A549 (cell line): ENCODE results near the gene AKAP9. TPM values are rescaled to one million over a fixed set of nuclear protein-coding genes. Genes with fewer than 3 reads are reported as not detected.

ENCODE experiments used
- ATAC-seq, 2 experiments: fragments of 200-7000 bp in 1 of 2; fragments of >200 bp in 1 of 2; cut with Nextera tagmentation in 1 of 2; cut with Tn5 transposase in 1 of 2; 3 replicates each; pipeline versions ENCODE4 v1.8.0 to v1.9.1; 2018 to 2020; ENCODE audit warnings: mild to moderate bottlenecking in 1 of 2, moderate library complexity in 1 of 2
- CTCF ChIA-PET: fragments of 300-600 bp; sonication (Branson Sonifier 250); formaldehyde crosslinking; extraction: SDS; loops from one replicate; lab custom pipeline; 2021; ENCODE audit warnings: antibody characterized with exemption, inconsistent platforms; lab: Yijun Ruan, JAX
- POLR2A ChIA-PET: fragments of 350-600 bp; formaldehyde crosslinking; extraction: SDS; loops from one replicate; lab custom pipeline; 2021; ENCODE audit warnings: antibody characterized with exemption, inconsistent platforms; lab: Yijun Ruan, JAX
- DNase-seq, 2 experiments: peaks; one replicate each; pipeline versions ENCODE4 v3.0.0 to v3.0.0-alpha.2; 2011 to 2016; ENCODE audit warnings: low read depth in 1 of 2, low spot score in 1 of 2
- FAIRE-seq: peaks from 2 replicates; lab custom pipeline; 2011; peaks lifted over from hg19 to GRCh38; lab: Jason Lieb, UNC
- H3K27ac ChIP-seq, 2 experiments: fragments of >200 bp; sonication (Bioruptor Twin); formaldehyde crosslinking; 3 replicates each; pipeline ENCODE4 v1.5.1; 2016 to 2017
- H3K4me1 ChIP-seq: fragments of >200 bp; sonication (Bioruptor Twin); formaldehyde crosslinking; 3 replicates; pipeline ENCODE4 v1.6.1; 2016
- H3K4me2 ChIP-seq: fragments of >200 bp; sonication (Bioruptor Twin); formaldehyde crosslinking; 3 replicates; pipeline ENCODE4 v1.6.1; 2016
- H3K4me3 ChIP-seq: fragments of >200 bp; sonication (Bioruptor Twin); formaldehyde crosslinking; 3 replicates; pipeline ENCODE4 v1.5.1; 2016
- H3K9me3 ChIP-seq: fragments of >200 bp; sonication (Bioruptor Twin); formaldehyde crosslinking; 3 replicates; pipeline ENCODE4 v1.6.1; 2016
- CBX8 ChIP-seq: fragments of 200-600 bp; sonication (generic); IDR thresholded peaks from 2 replicates; pipeline ENCODE4 v1.6.1; 2016
- CEBPB ChIP-seq, 2 experiments: fragments of >200 bp in 1 of 2; sonication (Bioruptor Twin) in 1 of 2; formaldehyde crosslinking in 1 of 2; IDR thresholded peaks; 2 replicates each; pipeline ENCODE4 v1.6.1; 2012 to 2016
- E2F6 ChIP-seq: IDR thresholded peaks from 2 replicates; pipeline ENCODE4 v1.6.1; 2012; ENCODE audit warnings: low read depth, borderline replicate concordance
- EP300 ChIP-seq, 2 experiments: fragments of >200 bp; sonication (Bioruptor Twin); formaldehyde crosslinking; IDR thresholded peaks; 2 replicates in 1 of 2; 3 replicates in 1 of 2; pipeline ENCODE4 v1.6.1; 2016 to 2017
- FOXS1 ChIP-seq: fragments of 250-450 bp; sonication (Bioruptor Pico); IDR thresholded peaks from 2 replicates; pipeline ENCODE4 v1.5.0; 2020; ENCODE audit warnings: mild to moderate bottlenecking, moderate library complexity
- HES2 ChIP-seq: fragments of >200 bp; sonication (Bioruptor Twin); formaldehyde crosslinking; IDR thresholded peaks from 2 replicates; pipeline ENCODE4 v1.6.1; 2016
- HEYL ChIP-seq: fragments of 250-450 bp; sonication (Bioruptor Pico); IDR thresholded peaks from 2 replicates; pipeline ENCODE4 v1.8.0; 2021; ENCODE audit warnings: mild to moderate bottlenecking, moderate library complexity
- HMGXB4 ChIP-seq: fragments of 250-450 bp; sonication (Bioruptor Pico); IDR thresholded peaks from 2 replicates; pipeline ENCODE4 v1.5.0; 2021; ENCODE audit warnings: mild to moderate bottlenecking, moderate library complexity, borderline replicate concordance
- JUN ChIP-seq, 2 experiments: fragments of >200 bp; sonication (Bioruptor Twin); formaldehyde crosslinking; IDR thresholded peaks; 2 replicates in 1 of 2; 3 replicates in 1 of 2; pipeline ENCODE4 v1.6.1; 2016 to 2017
- PHF8 ChIP-seq: fragments of 200-600 bp; sonication (generic); IDR thresholded peaks from 2 replicates; pipeline ENCODE4 v1.6.1; 2016; ENCODE audit warnings: low read depth, mild to moderate bottlenecking, antibody characterized with exemption, moderate library complexity, borderline replicate concordance
- POLR2AphosphoS2 ChIP-seq: conservative IDR thresholded peaks from 2 replicates; pipeline ENCODE4 v1.6.1; 2012; ENCODE audit warnings: low read length, improper control_type of control experiment, inconsistent platforms
- RARB ChIP-seq: fragments of 250-450 bp; sonication (Bioruptor Pico); IDR thresholded peaks from 2 replicates; pipeline ENCODE4 v1.8.0; 2021; ENCODE audit warnings: mild to moderate bottlenecking, moderate library complexity
- RCOR1 ChIP-seq: fragments of 150-350 bp; IDR thresholded peaks from 2 replicates; pipeline ENCODE4 v1.6.1; 2014; ENCODE audit warnings: antibody characterized with exemption, low read length, low read depth
- REST ChIP-seq: fragments of 200-600 bp; sonication (generic); IDR thresholded peaks from 2 replicates; pipeline ENCODE4 v1.6.1; 2016; ENCODE audit warnings: antibody characterized with exemption, mild to moderate bottlenecking, moderate library complexity
- RNF2 ChIP-seq: fragments of 200-600 bp; sonication (generic); IDR thresholded peaks from 2 replicates; pipeline ENCODE4 v1.6.1; 2016; ENCODE audit warnings: low read depth, mild to moderate bottlenecking, antibody characterized with exemption, moderate library complexity, borderline replicate concordance
- TFCP2L1 ChIP-seq: fragments of 250-450 bp; sonication (Bioruptor Pico); IDR thresholded peaks from 2 replicates; pipeline ENCODE4 v1.5.0; 2021; ENCODE audit warnings: mild to moderate bottlenecking
- ZC3H11A ChIP-seq: fragments of 450-650 bp; IDR thresholded peaks from 2 replicates; pipeline ENCODE4 v1.6.1; 2014; ENCODE audit warnings: antibody characterized with exemption, mild to moderate bottlenecking
- ZFP36 ChIP-seq: fragments of 450-650 bp; IDR thresholded peaks from 2 replicates; pipeline ENCODE4 v1.6.1; 2014; ENCODE audit warnings: borderline replicate concordance; ENCODE audit not compliant: partially characterized antibody
- WGBS: methylation state at CpG from one replicate; pipeline ENCODE4 v1.1.6; 2017; ENCODE audit errors: missing lambda C conversion rate; 5-methylcytosine and 5-hydroxymethylcytosine counted together
- polyA plus RNA-seq, 4 experiments: library from polyadenylated mRNA; depleted of rRNA in 3 of 4; stranded (reverse); fragments of >200 nt; fragmentation: RNase III in 1 of 4; extraction: RNeasy Plus Mini Kit Qiagen cat#74134 plus additional on column Dnase treatment in 1 of 4; gene quantifications; 2 replicates in 3 of 4; 3 replicates in 1 of 4; pipeline ENCODE4 v1.2.3, GENCODE V29; 2011 to 2017

Gene AKAP9
- polyA plus RNA-seq, 2 of the 4 experiments (the other 2 are of a cell fraction): 11.7 to 32.3 TPM

- H3K4me3 ChIP-seq: no peak overlapping the region
- CTCF ChIA-PET: interaction anchor here (1.5 kb wide), 1 partner anchor 35 kb away, joined by 3 read pairs; the partner anchor contains the start of gene MTERF1
- no peak overlapping the region for H3K27ac ChIP-seq
- no peak for TF ChIP-seq POLR2AphosphoS2
- no peak for TF ChIP-seq HMGXB4 (CRISPR knock-in tag)
- TF ChIP-seq ZC3H11A: no peak
- no peak for TF ChIP-seq RNF2
- no peak for TF ChIP-seq CEBPB (IDR thresholded peaks at IDR 0.05)
- TF ChIP-seq PHF8: no peak
- TF ChIP-seq JUN (IDR thresholded peaks at IDR 0.05): no peak
- TF ChIP-seq RARB (CRISPR knock-in tag): no peak
- TF ChIP-seq TFCP2L1 (CRISPR knock-in tag): no peak
- no peak for TF ChIP-seq HEYL
- POLR2A ChIA-PET: no interaction called here
- ATAC-seq (no peak), DNase-seq (no peak), FAIRE-seq (no peak)
- no peaks in the 10 kb centered on the region for H3K4me1 ChIP-seq
- H3K4me2 ChIP-seq: no peak overlapping the region
- WGBS: 68% methylated on average over 3 of the region's 3 CpGs
- H3K9me3 ChIP-seq: no peaks in the 10 kb centered on the region
These were observed 25.1 kb upstream of the AKAP9 start for GRCh38 chr7:91915401-91916050.

GRCh38 chr7:91916051-91916440 is 24.6 kb upstream of the AKAP9 start:
- FAIRE-seq: no peak
- 36% methylated on average over 1 of the region's 1 CpG for WGBS
- no peak for ATAC-seq
- Histone ChIP-seq H3K4me2 (no peak overlapping the region), H3K27ac (no peak overlapping the region), H3K4me1 (no peaks in the 10 kb centered on the region), H3K4me3 (no peak overlapping the region), H3K9me3 (no peaks in the 10 kb centered on the region)
- ChIA-PET CTCF (interaction anchor here (1.5 kb wide), 1 partner anchor 36 kb away, joined by 3 read pairs; the partner anchor contains the start of gene MTERF1), POLR2A (no interaction called here)
- no peak for TF ChIP-seq RARB (CRISPR knock-in tag)
- no peak for DNase-seq

GRCh38 chr7:91918356-91918755 is 22.3 kb upstream of the AKAP9 start:
- Histone ChIP-seq H3K4me3 (no peak overlapping the region), H3K4me1 (no peaks in the 10 kb centered on the region), H3K9me3 (no peaks in the 10 kb centered on the region), H3K27ac (no peak overlapping the region), H3K4me2 (no peak overlapping the region)
- ChIA-PET CTCF (no interaction called here), POLR2A (no interaction called here)
- ATAC-seq (no peak), FAIRE-seq (no peak), DNase-seq (no peak)
- 0% methylated on average over 1 of the region's 1 CpG for WGBS
- TF ChIP-seq RARB (CRISPR knock-in tag): no peak
- no peak for TF ChIP-seq TFCP2L1 (CRISPR knock-in tag)
- no peak for TF ChIP-seq EP300 (IDR thresholded peaks at IDR 0.05)
- no peak for TF ChIP-seq HES2
- TF ChIP-seq REST: no peak
- TF ChIP-seq ZFP36: no peak
- no peak for TF ChIP-seq POLR2AphosphoS2
- TF ChIP-seq FOXS1 (CRISPR knock-in tag): no peak
- no peak for TF ChIP-seq ZC3H11A
- TF ChIP-seq RCOR1: no peak
- TF ChIP-seq CBX8: no peak
- no peak for TF ChIP-seq E2F6
